H1 (cell line): ENCODE data around the gene CHST8. TPM values are rescaled to one million over a fixed set of nuclear protein-coding genes. Genes with fewer than 3 reads are reported as not detected.

ENCODE experiments used
- CTCF ChIA-PET: fragments of 300-600 bp; sonication (Branson Sonifier 250); formaldehyde crosslinking; loops from one replicate; lab custom pipeline; 2021; ENCODE audit not compliant: partially characterized antibody; lab: Charles Lee
- POLR2A ChIA-PET: fragments of 300-600 bp; sonication (Branson Sonifier 250); formaldehyde crosslinking; loops from one replicate; lab custom pipeline; 2021; ENCODE audit warnings: inconsistent platforms; ENCODE audit not compliant: partially characterized antibody; lab: Charles Lee
- DNase-seq, 2 experiments: peaks; one replicate each; pipeline versions ENCODE4 v3.0.0 to v3.0.0-alpha.2; 2010 to 2022; ENCODE audit warnings: low spot score in 2 of 2, low read depth in 1 of 2, mixed read lengths in 1 of 2
- FAIRE-seq: peaks from 2 replicates; lab custom pipeline; 2011; peaks lifted over from hg19 to GRCh38; lab: Jason Lieb, UNC
- H2AFZ ChIP-seq: 2 replicates; pipeline ENCODE4 v1.8.1; 2012; ENCODE audit warnings: low read length, inconsistent platforms
- H2AK5ac ChIP-seq: 2 replicates; pipeline ENCODE4 v1.6.1; 2013; ENCODE audit warnings: low read depth, low read length
- H2BK120ac ChIP-seq: replicated peaks from 2 replicates; pipeline ENCODE3; 2013; ENCODE audit warnings: low read depth, low read length, inconsistent platforms
- H2BK12ac ChIP-seq: 2 replicates; pipeline ENCODE4 v1.6.1; 2013; ENCODE audit warnings: low read depth, low read length
- H2BK15ac ChIP-seq: 2 replicates; pipeline ENCODE4 v1.6.1; 2013; ENCODE audit warnings: low read length
- H2BK20ac ChIP-seq: 2 replicates; pipeline ENCODE4 v1.6.1; 2013; ENCODE audit warnings: low read length
- H2BK5ac ChIP-seq: 2 replicates; pipeline ENCODE4 v1.6.1; 2013; ENCODE audit warnings: low read depth, low read length
- H3K14ac ChIP-seq: 2 replicates; pipeline ENCODE4 v1.6.1; 2013; ENCODE audit warnings: inconsistent platforms; ENCODE audit not compliant: insufficient read length
- H3K18ac ChIP-seq: 2 replicates; pipeline ENCODE4 v1.6.1; 2013; ENCODE audit warnings: low read length; ENCODE audit errors: extremely low read depth
- H3K23ac ChIP-seq: 2 replicates; pipeline ENCODE4 v1.6.1; 2013; ENCODE audit warnings: inconsistent platforms; ENCODE audit not compliant: insufficient read length
- H3K23me2 ChIP-seq: 2 replicates; pipeline ENCODE4 v1.6.1; 2013; ENCODE audit warnings: low read depth, low read length
- H3K27ac ChIP-seq: 2 replicates; pipeline ENCODE4 v1.6.1; 2011; ENCODE audit warnings: low read depth, low read length, inconsistent platforms
- H3K27me3 ChIP-seq, 4 experiments: replicated peaks in 1 of 4; 1 replicate in 1 of 4; 2 replicates in 3 of 4; pipeline versions ENCODE4 v1.6.1 to v1.8.1; 2011 to 2013; ENCODE audit warnings: low read length in 3 of 4, mild to moderate bottlenecking in 3 of 4, inconsistent platforms in 2 of 4, mixed read lengths in 2 of 4, moderate library complexity in 1 of 4; ENCODE audit not compliant: control insufficient read depth in 3 of 4, insufficient read depth in 3 of 4; ENCODE audit errors: extremely low read depth in 1 of 4
- H3K36me3 ChIP-seq, 4 experiments: 2 replicates each; pipeline versions ENCODE4 v1.6.1 to v1.8.1; 2011 to 2013; ENCODE audit warnings: mild to moderate bottlenecking in 4 of 4, low read length in 3 of 4, moderate library complexity in 2 of 4, control low read depth in 1 of 4, inconsistent platforms in 1 of 4; ENCODE audit not compliant: insufficient read depth in 4 of 4, control insufficient read depth in 2 of 4
- H3K4ac ChIP-seq: replicated peaks from 2 replicates; pipeline ENCODE3; 2013; ENCODE audit warnings: low read length, low read depth, mixed read lengths, inconsistent platforms; ENCODE audit not compliant: insufficient read length
- H3K4me1 ChIP-seq, 4 experiments: replicated peaks in 1 of 4; 1 replicate in 1 of 4; 2 replicates in 3 of 4; pipeline versions ENCODE4 v1.6.1 to v1.8.1; 2011 to 2013; ENCODE audit warnings: low read length in 3 of 4, inconsistent platforms in 2 of 4, mixed read lengths in 1 of 4; ENCODE audit not compliant: insufficient read depth in 4 of 4, control insufficient read depth in 3 of 4
- H3K4me2 ChIP-seq, 2 experiments: 2 replicates each; pipeline versions ENCODE4 v1.6.1 to v1.8.1; 2011 to 2013; ENCODE audit warnings: low read depth in 2 of 2, low read length in 2 of 2, control low read depth in 1 of 2, inconsistent platforms in 1 of 2, mild to moderate bottlenecking in 1 of 2; ENCODE audit not compliant: insufficient read depth in 1 of 2
- H3K4me3 ChIP-seq, 4 experiments: fragments of 200-600, 300-600 bp in 1 of 4; sonication (generic), shearing (Covaris generic), sonication (Bioruptor Twin) in 1 of 4; 2 replicates each; pipeline versions ENCODE4 v1.5.1 to v1.8.1; 2011 to 2016; ENCODE audit warnings: low read length in 4 of 4, low read depth in 3 of 4, control low read depth in 2 of 4, inconsistent platforms in 2 of 4, mild to moderate bottlenecking in 2 of 4, mixed read lengths in 1 of 4, moderate library complexity in 1 of 4; ENCODE audit not compliant: insufficient read depth in 2 of 4; ENCODE audit errors: extremely low read depth in 1 of 4
- H3K56ac ChIP-seq: replicated peaks from 2 replicates; pipeline ENCODE3; 2013; ENCODE audit warnings: low read depth, mild to moderate bottlenecking, mixed read lengths, low read length, inconsistent platforms; ENCODE audit not compliant: insufficient read length
- H3K79me1 ChIP-seq: 2 replicates; pipeline ENCODE4 v1.6.1; 2013; ENCODE audit warnings: low read depth, low read length, control low read depth
- H3K79me2 ChIP-seq, 2 experiments: 2 replicates each; pipeline versions ENCODE4 v1.6.1 to v1.8.1; 2012 to 2013; ENCODE audit warnings: low read length in 2 of 2, mild to moderate bottlenecking in 2 of 2, inconsistent platforms in 1 of 2; ENCODE audit not compliant: insufficient read depth in 2 of 2, control insufficient read depth in 1 of 2
- H3K9ac ChIP-seq, 4 experiments: replicated peaks in 1 of 4; 1 replicate in 1 of 4; 2 replicates in 3 of 4; pipeline versions ENCODE4 v1.6.1 to v1.8.1; 2011 to 2013; ENCODE audit warnings: low read depth in 3 of 4, low read length in 3 of 4, control low read depth in 2 of 4, mild to moderate bottlenecking in 2 of 4, moderate library complexity in 2 of 4, inconsistent platforms in 1 of 4; ENCODE audit errors: extremely low read depth in 1 of 4
- H3K9me3 ChIP-seq, 2 experiments: 2 replicates each; pipeline versions ENCODE4 v1.6.1 to v1.8.1; 2012 to 2013; ENCODE audit warnings: mild to moderate bottlenecking in 2 of 2, moderate library complexity in 2 of 2, control low read depth in 1 of 2, inconsistent platforms in 1 of 2, low read depth in 1 of 2, low read length in 1 of 2, mixed read lengths in 1 of 2; ENCODE audit not compliant: insufficient read depth in 2 of 2
- H4K20me1 ChIP-seq, 2 experiments: replicated peaks in 1 of 2; 2 replicates each; pipeline versions ENCODE3 to v1.8.1; 2011 to 2013; ENCODE audit warnings: inconsistent platforms in 2 of 2, low read length in 2 of 2, mild to moderate bottlenecking in 1 of 2; ENCODE audit not compliant: insufficient read depth in 2 of 2, control insufficient read depth in 1 of 2
- H4K5ac ChIP-seq: 2 replicates; pipeline ENCODE4 v1.6.1; 2013; ENCODE audit warnings: low read length, low read depth, mixed read lengths, inconsistent platforms; ENCODE audit not compliant: insufficient read length
- H4K8ac ChIP-seq: 2 replicates; pipeline ENCODE4 v1.8.0; 2013; ENCODE audit warnings: mild to moderate bottlenecking, moderate library complexity, low read length, inconsistent platforms; ENCODE audit not compliant: insufficient read depth; ENCODE audit errors: extremely low read depth
- H4K91ac ChIP-seq: replicated peaks from 2 replicates; pipeline ENCODE3; 2013; ENCODE audit warnings: low read length, mixed read lengths, inconsistent platforms; ENCODE audit not compliant: insufficient read length
- ATF2 ChIP-seq: IDR thresholded peaks from 2 replicates; pipeline ENCODE4 v1.6.1; 2012; ENCODE audit warnings: low read length, inconsistent platforms
- ATF3 ChIP-seq: IDR thresholded peaks from 2 replicates; pipeline ENCODE4 v1.6.1; 2011; ENCODE audit warnings: low read depth, mild to moderate bottlenecking, low read length; ENCODE audit not compliant: insufficient read depth
- BACH1 ChIP-seq: IDR thresholded peaks from 2 replicates; pipeline ENCODE4 v1.6.1; 2012; ENCODE audit warnings: low read length, improper control_type of control experiment
- CBX5 ChIP-seq: fragments of 300-800, 300-1000 bp; sonication (generic); IDR thresholded peaks from 2 replicates; pipeline ENCODE4 v1.7.1; 2016; ENCODE audit warnings: antibody characterized with exemption, low read length, low read depth
- CEBPB ChIP-seq: IDR thresholded peaks from 2 replicates; pipeline ENCODE4 v1.6.1; 2012; ENCODE audit warnings: low read depth, low read length
- FOSL1 ChIP-seq: IDR thresholded peaks from 2 replicates; pipeline ENCODE4 v1.6.1; 2011; ENCODE audit warnings: mild to moderate bottlenecking, low read depth, low read length, moderate library complexity; ENCODE audit not compliant: insufficient read depth
- JUND ChIP-seq: IDR thresholded peaks from 2 replicates; pipeline ENCODE4 v1.6.1; 2011; ENCODE audit warnings: mild to moderate bottlenecking, improper control_type of control experiment, low read length
- KDM5A ChIP-seq: fragments of 200-600 bp; IDR thresholded peaks from 2 replicates; pipeline ENCODE4 v1.7.1; 2012; ENCODE audit warnings: mild to moderate bottlenecking, low read length, inconsistent platforms, mixed read lengths
- POLR2AphosphoS5 ChIP-seq: IDR thresholded peaks from 2 replicates; pipeline ENCODE4 v1.6.1; 2011; ENCODE audit warnings: low read depth, low read length
- SP4 ChIP-seq: IDR thresholded peaks from 2 replicates; pipeline ENCODE4 v1.6.1; 2012; ENCODE audit warnings: low read length, inconsistent platforms
- SRF ChIP-seq: IDR thresholded peaks from 2 replicates; pipeline ENCODE4 v1.6.1; 2011; ENCODE audit warnings: mild to moderate bottlenecking, low read depth, low read length, moderate library complexity
- ZNF274 ChIP-seq: IDR thresholded peaks from 2 replicates; pipeline ENCODE4 v1.7.0; 2012; ENCODE audit warnings: low read length, borderline replicate concordance; ENCODE audit errors: extremely low read depth
- WGBS, 2 experiments: shearing (Covaris generic) in 1 of 2; methylation state at CpG; one replicate each; pipeline versions ENCODE4 v1.1.6 to v1.1.7; 2013 to 2015; ENCODE audit warnings: low lambda C conversion rate in 2 of 2, mixed read lengths in 2 of 2, inconsistent platforms in 1 of 2, low coverage in 1 of 2, missing lambda C conversion rate in 1 of 2; ENCODE audit not compliant: insufficient replicate concordance in 2 of 2, insufficient coverage in 1 of 2, insufficient read length in 1 of 2; ENCODE audit errors: extremely low coverage in 1 of 2, missing lambda C conversion rate in 1 of 2; 5-methylcytosine and 5-hydroxymethylcytosine counted together
- polyA plus RNA-seq, 7 experiments: library from polyadenylated mRNA; depleted of rRNA in 3 of 7; stranded (reverse) in 5 of 7; unstranded in 2 of 7; fragments of >200 nt in 5 of 7; fragments of 200-250 nt in 2 of 7; gene quantifications; 1 replicate in 5 of 7; 2 replicates in 1 of 7; 4 replicates in 1 of 7; pipeline versions ENCODE4 v1.2.1 to v1.2.3, GENCODE V29; 2011 to 2013; ENCODE audit warnings: missing spikeins in 2 of 7, mixed read lengths in 2 of 7
- total RNA-seq: library from RNA; stranded (reverse); fragmentation: NEBNext Ultra II Directional; extraction: Animal tissue kit (Norgen Biotek cat#: 25700); gene quantifications from 2 replicates; pipeline ENCODE4 v1.2.1, GENCODE V29; 2021

The CHST8 gene
- total and polyA plus RNA-seq, 2 of the 8 experiments (the other 6 are each of a cell fraction or from before 2014, with no cell fraction given), result 10.8 to 28.2 TPM

GRCh38 chr19:33675501-33676124 is 53.9 kb downstream of the CHST8 start:
- Histone ChIP-seq H3K4me3 (no peak overlapping the region), H3K14ac (no peak overlapping the region), H2AFZ (no peak overlapping the region), H3K4me2 (no peak overlapping the region), H4K8ac (no peak overlapping the region), H3K9ac (no peak overlapping the region), H3K79me2 (no peaks in the 10 kb centered on the region; a peak in 1 of 4 replicates), H2BK20ac (no peak overlapping the region), H3K27me3 (no peaks in the 10 kb centered on the region; a peak in 1 of 7 replicates), H2AK5ac (no peak overlapping the region), H4K91ac (no peak overlapping the region), H3K36me3 (no peaks in the 10 kb centered on the region), H3K56ac (no peak overlapping the region), H2BK15ac (no peak overlapping the region), H3K9me3 (no peaks in the 10 kb centered on the region), H2BK12ac (no peak overlapping the region), H3K79me1 (no peaks in the 10 kb centered on the region; the same call in 1 of the 2 replicates), H3K4ac (no peak overlapping the region), H2BK120ac (no peak overlapping the region), H3K27ac (no peak overlapping the region), H2BK5ac (no peak overlapping the region), H3K23me2 (no peaks in the 10 kb centered on the region), H4K20me1 (peaks cover 5 to 19% of the 10 kb centered on the region in 2 experiments), H4K5ac (no peak overlapping the region), H3K18ac (no peak overlapping the region), H3K23ac (no peak overlapping the region), H3K4me1 (peaks cover 0 to 4% (median 0%) of the 10 kb centered on the region in 4 experiments; a peak in 1 of 7 replicates)
- DNase-seq (no peak), FAIRE-seq (no peak)
- ChIA-PET POLR2A (interaction anchor here (0.9 to 1.0 kb wide), 2 partner anchors 12 to 104 kb away, joined by 3 read pairs; no protein-coding TSS in a partner anchor), CTCF (interaction anchor here (0.8 to 2.7 kb wide), 5 partner anchors 11 to 246 kb away, joined by 3 to 7 read pairs (median 3); no protein-coding TSS in a partner anchor)
- 85% methylated on average over 7 of the region's 7 CpGs; no CpG with 5 or more reads in 1 of the 2 experiments for WGBS, 2 experiments
- TF ChIP-seq FOSL1 (no peak), JUND (no peak), ATF2 (no peak), CBX5 (no peak), ATF3 (no peak), CEBPB (no peak), KDM5A (no peak), SRF (no peak), BACH1 (no peak), ZNF274 (no peak), POLR2AphosphoS5 (no peak), SP4 (no peak)
